Peyer's patch (tissue), 4 donors: ENCODE results near the gene LRTM2.

Source experiments
- CTCF ChIP-seq, 6 experiments: fragments of 450-650 bp in 4 of 6; fragments of 200-600 bp in 2 of 6; sonication (generic) in 1 of 6; IDR thresholded peaks; one replicate each; pipeline ENCODE4 v1.5.1; 2017 to 2019; ENCODE audit warnings: antibody characterized with exemption in 6 of 6, mild to moderate bottlenecking in 3 of 6, moderate library complexity in 1 of 6
- POLR2A ChIP-seq, 2 donors: fragments of 450-650 bp; IDR thresholded peaks; one replicate each; pipeline ENCODE4 v1.5.1; 2017; ENCODE audit warnings: antibody characterized with exemption in 2 of 2, mild to moderate bottlenecking in 2 of 2, moderate library complexity in 2 of 2

GRCh38 chr12:1809591-1810190 is 10.7 kb upstream of the LRTM2 start:
- TF ChIP-seq POLR2A (IDR thresholded peaks at IDR 0.05) = no peak
- TF ChIP-seq CTCF (IDR thresholded peaks at IDR 0.05) = no peak
